CD4-positive, CD25-positive, alpha-beta regulatory T cell (primary cell): Measurements from ENCODE around the gene RPL4. TPM values are rescaled to one million over a fixed set of nuclear protein-coding genes. Genes with fewer than 3 reads are reported as not detected.

Experiments used
- ATAC-seq, 2 donors: fragments of 150-1000 bp; cut with Tn5 transposase; one replicate each; pipeline ENCODE4 v1.10.0; 2021; ENCODE audit warnings: low read depth in 2 of 2, moderate number of reproducible peaks in 2 of 2, moderate library complexity in 1 of 2
- DNase-seq, 3 donors: peaks; one replicate each; pipeline versions ENCODE4 v3.0.0 to v3.0.0-alpha.2; 2012 to 2022; ENCODE audit warnings: mixed read lengths in 1 of 3
- H3K27ac ChIP-seq: one replicate; pipeline ENCODE4 v1.7.0; 2013; ENCODE audit warnings: mild to moderate bottlenecking, low read length; ENCODE audit not compliant: insufficient read depth, poor library complexity, severe bottlenecking
- H3K27me3 ChIP-seq: one replicate; pipeline ENCODE4 v1.7.0; 2013; ENCODE audit warnings: low read length; ENCODE audit not compliant: control insufficient read depth, insufficient read depth
- H3K36me3 ChIP-seq: one replicate; pipeline ENCODE4 v1.7.0; 2013; ENCODE audit warnings: mild to moderate bottlenecking, low read length, moderate library complexity; ENCODE audit not compliant: control insufficient read depth, insufficient read depth
- H3K4me1 ChIP-seq: 2 replicates; pipeline ENCODE4 v1.7.0; 2013; ENCODE audit warnings: mild to moderate bottlenecking, low read length; ENCODE audit not compliant: insufficient read depth, control insufficient read depth, poor library complexity, severe bottlenecking
- H3K4me3 ChIP-seq: one replicate; pipeline ENCODE4 v1.7.0; 2013; ENCODE audit warnings: low read depth, mild to moderate bottlenecking, low read length, moderate library complexity
- H3K9me3 ChIP-seq, 2 experiments: 1 replicate in 1 of 2; 2 replicates in 1 of 2; pipeline ENCODE4 v1.7.0; 2013; ENCODE audit warnings: low read length in 2 of 2, mild to moderate bottlenecking in 1 of 2, moderate library complexity in 1 of 2; ENCODE audit not compliant: control insufficient read depth in 2 of 2
- H3K27ac Mint-ChIP-seq, 3 donors: one replicate each; pipeline ENCODE4 v1.8.0; 2020 to 2022; ENCODE audit warnings: mild to moderate bottlenecking in 3 of 3, mixed read lengths in 3 of 3, moderate library complexity in 2 of 3
- H3K27me3 Mint-ChIP-seq: one replicate; pipeline ENCODE4 v1.8.0; 2022; ENCODE audit warnings: mild to moderate bottlenecking, mixed read lengths
- H3K36me3 Mint-ChIP-seq: one replicate; pipeline ENCODE4 v1.8.0; 2020; ENCODE audit warnings: mixed read lengths
- H3K4me1 Mint-ChIP-seq, 4 donors: one replicate each; pipeline ENCODE4 v1.8.0; 2020 to 2022; ENCODE audit warnings: mixed read lengths in 4 of 4, mild to moderate bottlenecking in 1 of 4
- H3K4me3 Mint-ChIP-seq, 4 donors: one replicate each; pipeline ENCODE4 v1.8.0; 2020 to 2022; ENCODE audit warnings: mild to moderate bottlenecking in 4 of 4, mixed read lengths in 4 of 4, moderate library complexity in 3 of 4
- H3K9me3 Mint-ChIP-seq, 7 donors: one replicate each; pipeline ENCODE4 v1.8.0; 2020 to 2022; ENCODE audit warnings: mixed read lengths in 7 of 7, mild to moderate bottlenecking in 3 of 7, moderate library complexity in 2 of 7
- polyA plus RNA-seq, 4 donors: library from polyadenylated mRNA; unstranded; fragments of 300-500 nt; fragmentation: Illumina TruSeq; gene quantifications; one replicate each; pipeline ENCODE4 v1.2.3, GENCODE V29; 2021
- total RNA-seq: library from RNA; stranded (reverse); gene quantifications from one replicate; pipeline ENCODE4 v1.2.3, GENCODE V29; 2022

Gene RPL4
- total RNA-seq = 2,089 TPM
- polyA plus RNA-seq = 1,000 to 10,000 TPM in 2 of 4 donors, 100 to 1,000 TPM in 2; 831 to 1,327 (median 1,144) TPM

DNA sequence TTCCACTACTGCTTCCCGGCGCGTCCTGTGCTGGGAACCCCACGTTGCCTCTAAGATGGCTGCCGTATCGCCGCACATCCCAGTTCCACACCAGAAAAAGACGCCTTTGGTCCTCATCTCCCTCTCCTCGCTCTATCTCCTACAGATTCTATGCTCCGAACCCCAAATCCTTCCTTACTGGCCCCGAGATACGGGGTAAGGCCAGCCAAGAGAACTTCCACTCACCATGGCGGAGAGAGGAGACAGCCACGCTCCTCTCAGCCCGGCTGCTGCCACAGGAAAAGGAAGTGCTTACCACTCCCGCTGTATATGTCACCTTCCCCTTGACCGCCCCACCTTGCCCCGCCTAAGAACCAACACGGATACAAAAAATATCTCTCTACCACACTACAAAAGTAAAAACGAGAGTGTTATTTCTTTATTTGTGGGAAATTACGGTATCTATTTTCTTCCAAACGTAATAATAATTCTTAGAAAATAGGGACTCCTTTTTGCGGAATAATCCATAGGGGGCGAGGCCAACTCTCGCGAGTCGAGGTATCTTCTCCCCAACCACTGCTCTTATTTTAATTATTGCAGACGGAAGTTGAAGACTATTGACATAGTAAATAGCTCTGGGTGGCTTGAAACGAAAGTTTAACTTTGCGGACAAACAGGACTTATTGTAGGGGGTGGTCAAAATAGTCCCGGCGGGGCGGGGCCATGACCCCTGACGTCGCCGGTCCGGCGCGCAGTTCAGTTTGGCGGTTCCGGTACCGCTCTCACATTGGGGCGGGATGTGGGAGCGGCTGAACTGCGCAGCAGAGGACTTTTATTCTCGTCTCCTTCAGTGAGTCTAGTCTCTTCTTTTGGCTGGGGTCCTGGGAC is at the start of gene RPL4, which contains the start of gene ZWILCH:
Gene RPL4, minus strand, starts transcription at position 293 of the 867 bp plus-strand sequence. Its CDS starts 65 bp downstream, at position 228.
Gene ZWILCH, plus strand, starts transcription at position 764 of the 867 bp plus-strand sequence. Its CDS starts 13 bp downstream, at position 777.
- H3K36me3 ChIP-seq = peaks cover 36% of the 10 kb centered on the region
- H3K36me3 Mint-ChIP-seq = peaks cover 36% of the 10 kb centered on the region

DNA sequence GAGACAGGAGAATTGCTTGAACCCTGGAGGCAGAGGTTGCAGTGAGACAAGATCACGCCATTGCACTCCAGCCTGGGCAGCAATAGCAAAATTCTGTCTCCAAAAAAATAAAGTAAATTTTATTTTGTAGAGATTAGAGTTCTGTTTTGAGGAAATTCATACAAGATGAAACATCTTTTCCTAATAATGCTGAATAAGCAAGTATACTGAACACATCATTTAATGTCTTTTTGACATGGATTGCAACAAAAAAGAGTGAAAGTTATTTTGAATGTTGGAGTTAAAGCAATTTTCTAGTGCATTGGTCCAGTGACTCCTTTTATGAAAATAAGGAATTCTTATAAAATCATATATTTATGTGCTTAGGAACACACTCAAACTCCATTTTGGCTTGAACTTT is 40.6 kb upstream of the RPL4 start:
- no peaks in the 10 kb centered on the region for H3K4me1 ChIP-seq
- H3K27me3 ChIP-seq = no peaks in the 10 kb centered on the region
- DNase-seq (no peak), ATAC-seq (no peak)
- H3K36me3 ChIP-seq = peaks cover 17% of the 10 kb centered on the region
- no peaks in the 10 kb centered on the region for H3K9me3 Mint-ChIP-seq
- no peak overlapping the region for H3K4me3 ChIP-seq
- no peak overlapping the region for H3K27ac ChIP-seq
- no peak overlapping the region for H3K4me3 Mint-ChIP-seq
- H3K9me3 ChIP-seq = no peaks in the 10 kb centered on the region
- H3K4me1 Mint-ChIP-seq = no peaks in the 10 kb centered on the region
- H3K27me3 Mint-ChIP-seq = no peaks in the 10 kb centered on the region
- H3K36me3 Mint-ChIP-seq = peaks cover 19% of the 10 kb centered on the region
- H3K27ac Mint-ChIP-seq = no peak overlapping the region

More for the DNA sequence above, at the start of gene RPL4, which contains the start of gene ZWILCH:
- H3K4me1 ChIP-seq = peaks cover 19% of the 10 kb centered on the region
- Mint-ChIP-seq H3K4me1 (peaks cover 24 to 65% (median 46%) of the 10 kb centered on the region in 4 donors), H3K9me3 (no peaks in the 10 kb centered on the region), H3K27ac (peak within 1 kb of the TSS; percentile 96 to 100 (median 99)), H3K4me3 (peak within 1 kb of the TSS; percentile 98 to 100 (median 100)), H3K27me3 (peaks cover 8% of the 10 kb centered on the region)
- H3K27me3 ChIP-seq = no peaks in the 10 kb centered on the region
- peak within 1 kb of the TSS; percentile 98 for H3K4me3 ChIP-seq
- DNase-seq (peak; percentile 80 to 91 (median 88)), ATAC-seq (peak; percentile 86)
- peak within 1 kb of the TSS; percentile 96 for H3K27ac ChIP-seq
- H3K9me3 ChIP-seq = no peaks in the 10 kb centered on the region

DNA sequence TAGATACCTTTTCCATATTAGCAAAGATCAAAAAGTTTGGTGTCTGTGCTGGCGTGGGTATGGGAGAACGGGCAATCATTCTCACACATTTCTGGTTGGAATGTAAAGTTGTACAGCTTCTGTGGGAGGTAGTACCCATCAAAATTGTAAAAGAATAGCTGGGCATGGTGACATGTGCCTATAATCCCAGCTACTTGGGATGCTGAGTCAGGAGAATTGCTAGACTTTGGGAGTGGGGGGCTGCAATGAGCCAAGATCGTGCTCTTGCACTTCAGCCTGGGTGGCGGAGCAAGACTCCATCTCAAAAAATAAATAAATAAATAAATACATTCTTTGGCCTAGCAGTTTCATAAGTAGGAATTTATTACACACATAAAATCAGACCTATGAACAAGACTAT is 38.2 kb upstream of the RPL4 start:
- no peaks in the 10 kb centered on the region for H3K27me3 ChIP-seq
- H3K4me3 ChIP-seq = no peak overlapping the region
- no peaks in the 10 kb centered on the region for H3K4me1 ChIP-seq
- Mint-ChIP-seq H3K9me3 (no peaks in the 10 kb centered on the region), H3K27ac (no peak overlapping the region), H3K27me3 (no peaks in the 10 kb centered on the region), H3K4me1 (no peaks in the 10 kb centered on the region), H3K4me3 (peak overlapping the region in 1 of 4 donors; percentile 39), H3K36me3 (peaks cover 34% of the 10 kb centered on the region)
- no peaks in the 10 kb centered on the region for H3K9me3 ChIP-seq
- no peak for DNase-seq
- H3K36me3 ChIP-seq = peaks cover 17% of the 10 kb centered on the region
- no peak overlapping the region for H3K27ac ChIP-seq
- ATAC-seq = no peak

DNA sequence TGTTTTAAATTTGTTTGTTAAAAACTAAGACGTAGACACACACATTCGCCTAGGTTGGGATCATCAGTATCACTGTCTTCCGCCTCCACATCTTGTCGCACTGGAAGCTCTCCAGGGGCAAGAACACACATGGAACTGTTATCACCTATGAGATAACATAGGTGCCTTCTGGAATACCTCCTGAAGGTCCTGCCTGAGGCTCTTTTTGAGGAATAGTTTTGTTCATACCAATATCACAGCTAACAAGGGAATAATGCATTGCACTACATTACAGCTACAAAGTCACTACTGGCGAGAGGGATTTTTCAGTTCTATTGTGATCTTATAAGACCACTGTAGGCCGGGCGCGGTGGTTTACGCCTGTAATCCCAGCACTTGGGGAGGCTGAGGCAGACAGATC is 30.4 kb upstream of the RPL4 start:
- Mint-ChIP-seq H3K9me3 (no peaks in the 10 kb centered on the region), H3K4me3 (no peak overlapping the region), H3K27ac (no peak overlapping the region), H3K27me3 (no peaks in the 10 kb centered on the region), H3K36me3 (peaks cover 38% of the 10 kb centered on the region), H3K4me1 (no peaks in the 10 kb centered on the region)
- no peak overlapping the region for H3K27ac ChIP-seq
- H3K36me3 ChIP-seq = peaks cover 24% of the 10 kb centered on the region
- no peaks in the 10 kb centered on the region for H3K9me3 ChIP-seq
- no peaks in the 10 kb centered on the region for H3K4me1 ChIP-seq
- H3K27me3 ChIP-seq = no peaks in the 10 kb centered on the region
- H3K4me3 ChIP-seq = no peak overlapping the region
- DNase-seq (no peak), ATAC-seq (no peak)

DNA sequence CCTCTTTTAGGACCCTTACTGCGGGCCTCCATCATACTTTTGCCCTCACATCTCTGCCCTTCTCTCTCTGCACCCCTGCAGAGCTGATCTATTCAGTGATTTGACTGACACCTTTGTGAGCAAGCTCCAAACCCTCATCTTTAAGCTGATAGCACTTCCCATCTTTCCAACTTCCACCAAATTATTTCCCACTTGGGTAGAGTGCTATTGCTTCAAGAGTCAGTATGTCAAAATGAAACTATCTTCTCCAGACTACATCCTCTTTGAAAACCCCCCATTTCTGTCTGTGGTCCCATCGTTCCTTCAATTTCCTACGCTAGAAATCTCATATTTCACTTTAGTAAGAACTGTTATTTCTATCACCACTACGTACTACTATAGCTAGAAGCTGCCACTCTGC is 20.2 kb upstream of the RPL4 start:
- Mint-ChIP-seq H3K27me3 (no peaks in the 10 kb centered on the region), H3K4me3 (no peak overlapping the region), H3K4me1 (no peaks in the 10 kb centered on the region), H3K9me3 (no peaks in the 10 kb centered on the region), H3K27ac (peak overlapping the region in 1 of 3 donors; percentile 29), H3K36me3 (peaks cover 30% of the 10 kb centered on the region)
- Histone ChIP-seq H3K4me3 (no peak overlapping the region), H3K9me3 (no peaks in the 10 kb centered on the region), H3K27me3 (no peaks in the 10 kb centered on the region), H3K4me1 (no peaks in the 10 kb centered on the region), H3K36me3 (peaks cover 42% of the 10 kb centered on the region), H3K27ac (no peak overlapping the region)
- ATAC-seq (no peak), DNase-seq (no peak)

DNA sequence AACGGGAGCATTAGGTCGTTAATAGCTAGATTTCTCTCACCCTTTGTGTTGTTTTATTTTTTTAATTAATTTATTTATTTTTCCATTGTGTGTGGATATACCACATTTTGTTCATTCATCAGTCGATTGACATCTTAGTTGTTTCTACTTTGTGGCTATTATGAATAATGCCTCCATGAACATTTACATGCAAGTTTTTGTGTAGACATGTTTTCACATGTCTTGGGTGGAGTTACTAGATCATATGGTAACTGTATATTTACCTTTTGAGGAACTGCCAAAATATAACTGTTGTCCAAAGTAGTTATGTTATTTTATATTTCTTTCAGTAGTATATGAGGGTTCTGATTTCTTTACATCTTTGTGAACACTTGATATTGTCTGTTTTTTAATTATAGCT is 19.3 kb upstream of the RPL4 start:
- Mint-ChIP-seq H3K4me3 (no peak overlapping the region), H3K27ac (peak overlapping the region in 1 of 3 donors; percentile 47), H3K27me3 (no peaks in the 10 kb centered on the region), H3K4me1 (no peaks in the 10 kb centered on the region), H3K9me3 (no peaks in the 10 kb centered on the region), H3K36me3 (peaks cover 27% of the 10 kb centered on the region)
- no peaks in the 10 kb centered on the region for H3K4me1 ChIP-seq
- ATAC-seq (no peak), DNase-seq (no peak)
- peaks cover 38% of the 10 kb centered on the region for H3K36me3 ChIP-seq
- H3K9me3 ChIP-seq = no peaks in the 10 kb centered on the region
- no peak overlapping the region for H3K27ac ChIP-seq
- no peak overlapping the region for H3K4me3 ChIP-seq
- no peaks in the 10 kb centered on the region for H3K27me3 ChIP-seq

DNA sequence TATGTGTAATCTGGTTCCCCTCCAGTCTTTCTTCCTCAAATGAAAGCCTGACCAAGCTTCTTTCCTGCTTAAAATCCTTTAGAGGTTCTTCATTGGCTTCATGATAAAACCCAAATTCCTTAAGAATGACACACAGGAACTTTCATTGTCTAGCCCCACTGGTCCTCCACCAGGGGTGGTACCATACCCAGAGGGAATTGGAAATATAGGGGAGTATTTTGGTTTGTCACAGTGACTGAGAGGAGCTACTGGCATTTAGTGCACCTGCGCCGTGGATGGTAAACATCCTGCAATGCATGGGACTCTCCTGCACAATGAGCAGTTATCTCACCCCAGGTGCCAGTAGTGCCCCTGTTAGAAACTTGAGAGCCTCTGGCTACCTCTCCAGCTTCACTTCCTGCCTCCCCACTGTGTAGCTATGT is 11.3 kb upstream of the RPL4 start:
- Mint-ChIP-seq H3K4me1 (peaks cover 0 to 4% (median 0%) of the 10 kb centered on the region in 4 donors), H3K36me3 (peaks cover 32% of the 10 kb centered on the region), H3K9me3 (no peaks in the 10 kb centered on the region), H3K27me3 (no peaks in the 10 kb centered on the region), H3K4me3 (peak overlapping the region in 2 of 4 donors; percentile 21 to 36), H3K27ac (no peak overlapping the region)
- no peak overlapping the region for H3K4me3 ChIP-seq
- H3K36me3 ChIP-seq = peaks cover 12% of the 10 kb centered on the region
- no peaks in the 10 kb centered on the region for H3K9me3 ChIP-seq
- no peak for ATAC-seq
- H3K27ac ChIP-seq = no peak overlapping the region
- DNase-seq = no peak
- no peaks in the 10 kb centered on the region for H3K4me1 ChIP-seq
- no peaks in the 10 kb centered on the region for H3K27me3 ChIP-seq
